GM21576 (cell line): ENCODE data around the gene PTPRN2.

Experiments used
- ATAC-seq: cut with Tn5 transposase; IDR thresholded peaks from one replicate; pipeline ENCODE4 v1.9.1; 2021; ENCODE audit warnings: mild to moderate bottlenecking, moderate library complexity; ENCODE audit not compliant: unreplicated experiment

Gene PTPRN2

DNA sequence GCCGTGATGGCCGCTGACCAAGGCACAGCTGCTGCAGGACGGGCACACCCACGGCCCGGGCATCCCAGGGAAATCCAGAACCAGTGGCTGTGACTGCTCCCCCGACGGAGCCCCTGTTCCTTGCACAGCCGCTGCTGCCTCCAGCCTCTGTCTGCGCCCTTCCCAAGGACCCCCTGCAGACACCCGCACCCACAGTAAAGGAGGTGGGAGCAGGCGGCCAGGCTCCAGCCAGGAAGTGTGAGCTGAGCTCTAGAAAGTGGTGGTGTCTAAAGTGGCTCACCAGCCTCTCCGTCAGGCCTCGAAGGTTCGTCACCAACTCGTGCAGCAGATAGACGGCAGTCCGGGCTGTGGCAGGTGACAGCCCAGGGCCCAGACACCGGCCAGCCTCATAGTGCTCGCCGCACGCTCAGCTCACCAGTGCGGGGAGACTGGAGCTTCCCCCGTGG is 944.1 kb downstream of the PTPRN2 start:
- ATAC-seq, result no peak

- no peak for ATAC-seq
Measured at GRCh38 chr7:157641866-157642265, 945.8 kb downstream of the PTPRN2 start.

- no peak for ATAC-seq
Measured at GRCh38 chr7:157640144-157640543, 947.5 kb downstream of the PTPRN2 start.

DNA sequence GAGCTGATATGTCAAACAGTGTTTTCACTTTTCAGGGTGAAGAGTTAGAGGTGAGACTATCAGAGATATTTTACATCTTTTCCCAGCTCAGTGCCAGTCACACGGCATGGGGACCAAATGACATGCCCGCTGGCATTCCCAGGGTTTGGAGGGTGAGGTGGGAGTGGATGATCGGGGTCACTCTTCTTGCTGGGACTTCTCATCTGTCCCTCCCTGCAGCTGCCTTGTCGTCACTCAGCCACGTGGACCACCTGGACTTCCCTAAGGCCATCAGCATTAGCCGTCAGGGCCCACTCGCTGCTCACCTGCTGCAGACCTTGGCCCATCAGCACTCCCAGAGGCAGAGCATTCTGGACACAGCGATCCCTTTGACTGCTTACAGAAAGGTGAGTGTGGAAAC is 949.1 kb downstream of the PTPRN2 start:
- ATAC-seq, result no peak

- no peak for ATAC-seq
Measured at GRCh38 chr7:157637216-157637949, 950.2 kb downstream of the PTPRN2 start.

GRCh38 chr7:157635669-157636068 is 952.0 kb downstream of the PTPRN2 start:
- no peak for ATAC-seq

DNA sequence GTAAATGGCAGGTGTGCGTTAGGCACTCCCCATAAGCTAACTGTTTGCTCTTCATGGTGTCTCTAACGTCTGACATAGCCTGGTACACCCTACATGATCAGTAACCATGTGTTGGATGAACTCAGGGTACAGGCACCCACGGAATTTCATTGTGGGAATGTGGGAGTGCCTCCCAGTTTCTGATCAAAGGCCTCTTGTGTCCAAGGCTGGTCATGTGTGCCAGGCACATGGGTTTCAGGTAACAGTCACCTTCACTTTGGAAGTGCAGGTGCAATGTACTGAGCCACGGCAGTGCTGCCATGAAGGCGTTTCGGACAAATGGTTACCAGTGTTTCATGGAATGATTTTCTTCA is 952.5 kb downstream of the PTPRN2 start:
- ATAC-seq, result no peak

- no peak for ATAC-seq
Measured at GRCh38 chr7:157634401-157635147, 953.0 kb downstream of the PTPRN2 start.

DNA sequence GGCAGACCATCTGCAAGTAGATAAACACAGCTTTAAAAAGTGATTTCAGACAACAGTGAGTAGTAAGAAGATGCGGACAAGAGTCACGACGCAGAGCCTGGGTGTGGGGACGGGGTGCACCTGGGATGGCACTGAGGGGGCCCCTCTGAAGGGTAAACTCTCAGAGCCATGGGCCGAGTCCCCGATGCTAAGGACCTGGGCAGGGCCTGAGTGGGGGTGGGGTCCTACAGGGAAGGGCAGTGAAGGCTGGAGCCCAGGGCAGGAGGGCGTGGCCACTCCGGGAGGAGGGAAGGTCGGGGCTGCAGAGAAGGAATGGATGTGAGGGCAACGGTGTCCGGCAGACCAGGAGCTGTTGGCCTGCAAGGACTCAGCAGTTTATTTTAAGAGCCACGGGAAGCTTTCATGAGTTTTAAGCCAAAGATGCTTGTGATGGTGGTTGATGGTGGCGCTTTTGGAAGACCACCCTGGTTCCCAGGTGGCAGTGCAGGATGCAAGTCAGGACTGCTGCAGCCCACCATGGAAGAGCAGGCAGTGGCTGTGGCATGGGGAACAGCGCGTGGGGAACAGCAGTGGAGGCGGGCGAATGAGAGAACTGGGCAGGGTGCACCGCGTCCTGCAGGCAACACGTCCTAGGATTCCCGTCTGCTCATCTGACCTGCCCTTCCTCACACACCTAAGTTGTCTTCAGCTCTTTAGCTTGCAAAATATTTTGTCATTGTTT is 954.0 kb downstream of the PTPRN2 start:
- no peak for ATAC-seq

- no peak for ATAC-seq
Measured at GRCh38 chr7:157630301-157630853, 957.2 kb downstream of the PTPRN2 start.

- ATAC-seq, result no peak
Measured at GRCh38 chr7:157628456-157628855, 959.2 kb downstream of the PTPRN2 start.

DNA sequence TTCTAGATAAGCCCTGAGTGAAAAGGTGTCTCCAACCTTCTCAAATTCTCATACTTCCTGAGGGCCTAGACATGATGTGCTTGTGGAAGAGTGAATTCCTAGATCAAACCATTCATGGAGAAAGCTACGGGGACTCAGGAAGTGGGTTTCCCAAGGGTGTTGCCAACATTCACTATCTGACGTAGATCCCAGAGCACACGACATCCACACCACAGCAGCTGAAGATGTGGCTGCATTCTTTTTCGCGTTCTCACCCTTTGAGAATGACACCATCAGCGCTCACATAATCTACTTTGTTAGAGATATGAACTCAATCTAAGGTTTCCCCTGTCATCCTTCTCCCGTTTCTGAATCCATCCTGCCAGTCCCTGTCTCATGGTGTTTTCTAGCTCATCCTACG is 960.0 kb downstream of the PTPRN2 start:
- ATAC-seq, result no peak

GRCh38 chr7:157627033-157627432 is 960.6 kb downstream of the PTPRN2 start:
- no peak for ATAC-seq

- no peak for ATAC-seq
Measured at GRCh38 chr7:157625973-157626742, 961.5 kb downstream of the PTPRN2 start.

DNA sequence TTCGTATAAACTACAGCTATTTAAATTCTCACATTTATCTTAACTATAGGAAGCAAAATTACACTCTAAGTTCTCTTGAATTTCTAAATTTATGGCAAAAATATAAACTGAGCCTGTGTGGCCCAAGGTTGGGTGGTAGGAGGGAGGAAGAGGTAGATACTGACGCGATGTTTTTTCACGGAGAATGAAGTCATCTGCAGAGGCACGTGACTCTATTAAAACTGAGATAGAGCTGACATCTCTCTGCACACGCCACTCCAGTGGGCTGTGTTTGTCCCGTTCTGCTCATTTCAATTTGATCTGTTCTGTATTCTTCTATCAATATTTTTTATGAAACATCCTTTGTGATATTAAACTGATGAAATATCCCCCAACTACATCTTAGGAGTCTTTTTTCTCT is 964.1 kb downstream of the PTPRN2 start:
- ATAC-seq, result no peak

DNA sequence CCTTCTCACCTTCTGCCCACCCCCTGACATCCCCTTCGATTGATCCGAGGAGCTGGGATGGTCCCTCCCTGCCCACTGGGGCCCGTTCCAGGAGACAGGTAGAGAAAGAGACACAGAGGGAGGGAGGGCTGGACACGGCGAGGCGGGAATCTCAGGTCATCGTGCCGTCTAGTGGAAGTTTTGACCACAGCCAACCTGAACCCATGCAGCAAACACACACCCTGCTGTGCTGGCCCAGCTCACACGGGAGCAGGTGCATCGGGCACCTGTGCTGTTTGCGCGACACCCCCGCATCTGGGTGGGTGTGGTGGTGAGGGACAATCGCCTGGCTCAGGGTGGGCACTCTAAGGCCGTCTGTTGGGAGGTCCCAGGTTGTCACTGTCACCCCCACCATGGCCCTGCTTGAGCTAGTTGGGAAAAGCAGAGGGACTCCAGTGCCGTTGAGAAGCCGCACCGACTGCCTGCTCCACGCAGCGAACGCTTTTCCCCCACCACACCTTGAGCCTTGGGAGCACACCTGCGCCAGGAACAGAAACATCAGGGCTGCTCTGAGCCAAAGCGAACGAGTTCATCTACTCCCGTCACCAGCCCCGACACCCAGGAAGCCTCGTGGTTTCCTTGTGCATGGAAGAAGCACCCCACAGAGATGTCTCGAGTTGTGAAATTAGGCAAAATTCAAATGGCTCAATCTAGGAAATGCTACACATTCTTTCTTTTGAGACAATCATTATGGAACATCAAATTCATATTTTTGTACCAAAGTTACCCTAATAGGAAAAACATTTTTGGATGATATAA is 965.0 kb downstream of the PTPRN2 start:
- no peak for ATAC-seq

- no peak for ATAC-seq
Measured at GRCh38 chr7:157622000-157622399, 965.6 kb downstream of the PTPRN2 start.

DNA sequence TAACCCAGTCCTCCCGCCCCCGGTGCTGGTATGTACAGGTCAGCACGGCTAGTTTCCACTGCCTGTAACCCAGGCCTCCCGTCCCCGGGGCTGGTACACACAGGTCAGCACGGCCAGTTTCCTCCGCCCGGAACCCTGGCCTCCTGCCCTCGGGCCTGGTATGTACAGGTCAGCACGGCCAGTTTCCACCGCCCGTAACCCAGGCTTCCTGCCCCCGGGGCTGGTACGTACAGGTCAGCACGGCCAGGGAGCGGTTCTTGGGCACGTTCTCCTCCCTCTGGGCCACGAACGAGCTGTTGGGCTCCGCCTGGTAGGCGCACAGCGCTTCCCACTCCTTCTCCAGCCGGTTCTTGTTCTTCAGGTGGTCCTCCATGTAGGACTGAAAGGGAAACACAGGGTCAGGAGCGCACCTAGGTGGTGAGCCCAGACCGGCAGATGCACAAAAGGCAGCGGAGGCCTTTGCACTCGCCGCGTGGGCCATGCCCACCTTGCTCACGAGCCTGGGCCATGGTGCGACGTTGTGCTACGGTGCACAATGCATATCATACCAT is 966.4 kb downstream of the PTPRN2 start:
- no peak for ATAC-seq

GRCh38 chr7:157620616-157621015 is 967.0 kb downstream of the PTPRN2 start:
- no peak for ATAC-seq
